ENCODE results near the gene STIM2.

DNA sequence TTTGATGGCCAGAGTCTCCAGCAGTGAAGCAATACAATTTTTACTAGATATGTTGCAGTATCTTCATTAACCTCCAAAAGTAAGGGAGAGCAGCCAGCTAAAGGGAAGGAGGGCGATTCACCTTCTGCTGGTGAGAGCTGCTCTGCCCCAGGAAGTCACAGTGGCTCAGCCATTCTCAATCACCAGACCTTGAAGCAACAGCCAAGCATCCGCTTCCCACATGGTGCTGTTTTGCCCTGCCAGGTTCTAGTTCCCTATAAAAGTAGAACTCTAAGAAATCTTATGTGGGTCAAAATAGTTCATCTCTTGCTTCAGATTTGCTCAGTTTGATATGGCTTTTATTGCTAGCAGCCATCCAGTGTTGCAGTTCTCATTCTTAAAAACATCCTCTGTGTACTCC lies 166.8 kb downstream of the STIM2 start:
- TF ChIP-seq, protein P1, sequence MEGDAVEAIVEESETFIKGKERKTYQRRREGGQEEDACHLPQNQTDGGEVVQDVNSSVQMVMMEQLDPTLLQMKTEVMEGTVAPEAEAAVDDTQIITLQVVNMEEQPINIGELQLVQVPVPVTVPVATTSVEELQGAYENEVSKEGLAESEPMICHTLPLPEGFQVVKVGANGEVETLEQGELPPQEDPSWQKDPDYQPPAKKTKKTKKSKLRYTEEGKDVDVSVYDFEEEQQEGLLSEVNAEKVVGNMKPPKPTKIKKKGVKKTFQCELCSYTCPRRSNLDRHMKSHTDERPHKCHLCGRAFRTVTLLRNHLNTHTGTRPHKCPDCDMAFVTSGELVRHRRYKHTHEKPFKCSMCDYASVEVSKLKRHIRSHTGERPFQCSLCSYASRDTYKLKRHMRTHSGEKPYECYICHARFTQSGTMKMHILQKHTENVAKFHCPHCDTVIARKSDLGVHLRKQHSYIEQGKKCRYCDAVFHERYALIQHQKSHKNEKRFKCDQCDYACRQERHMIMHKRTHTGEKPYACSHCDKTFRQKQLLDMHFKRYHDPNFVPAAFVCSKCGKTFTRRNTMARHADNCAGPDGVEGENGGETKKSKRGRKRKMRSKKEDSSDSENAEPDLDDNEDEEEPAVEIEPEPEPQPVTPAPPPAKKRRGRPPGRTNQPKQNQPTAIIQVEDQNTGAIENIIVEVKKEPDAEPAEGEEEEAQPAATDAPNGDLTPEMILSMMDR (conservative IDR thresholded peaks at IDR 0.05; ENCODE audit: low read depth, low read length): no peak
- no peak for TF ChIP-seq EZH2phosphoT487 (IDR thresholded peaks at IDR 0.05; ENCODE audit: borderline replicate concordance, low read length)
- no peak for TF ChIP-seq EZH2 (IDR thresholded peaks at IDR 0.05; ENCODE audit: low read length, unreplicated experiment)

Data from PC-3 (cell line).